Liver (tissue), 9 donors: Measurements from ENCODE around the gene MYH2. TPM values are rescaled to one million over a fixed set of nuclear protein-coding genes. Genes with fewer than 3 reads are reported as not detected.

ENCODE experiments used
- DNase-seq: peaks from one replicate; pipeline ENCODE4 v3.0.0-alpha.2; 2017; ENCODE audit warnings: low spot score
- H3K27ac ChIP-seq, 2 donors: one replicate each; pipeline ENCODE4 v1.7.0; 2013; ENCODE audit warnings: inconsistent platforms in 2 of 2, low read length in 2 of 2, control low read depth in 1 of 2, low read depth in 1 of 2, mild to moderate bottlenecking in 1 of 2
- H3K27me3 ChIP-seq, 4 donors: one replicate each; pipeline versions ENCODE4 v1.6.1 to v1.7.0; 2013; ENCODE audit warnings: low read length in 3 of 4, inconsistent platforms in 1 of 4, mild to moderate bottlenecking in 1 of 4, moderate library complexity in 1 of 4; ENCODE audit not compliant: control insufficient read depth in 4 of 4, insufficient read depth in 4 of 4
- H3K36me3 ChIP-seq, 4 donors: one replicate each; pipeline versions ENCODE4 v1.6.1 to v1.7.0; 2013; ENCODE audit warnings: low read length in 3 of 4, mild to moderate bottlenecking in 3 of 4, low read depth in 1 of 4, moderate library complexity in 1 of 4; ENCODE audit not compliant: control insufficient read depth in 4 of 4, insufficient read depth in 3 of 4
- H3K4me1 ChIP-seq, 4 donors: one replicate each; pipeline versions ENCODE4 v1.6.1 to v1.7.0; 2013; ENCODE audit warnings: low read length in 3 of 4, mild to moderate bottlenecking in 3 of 4, moderate library complexity in 1 of 4; ENCODE audit not compliant: control insufficient read depth in 4 of 4, insufficient read depth in 4 of 4
- H3K4me3 ChIP-seq, 3 donors: one replicate each; pipeline versions ENCODE4 v1.6.1 to v1.7.0; 2013; ENCODE audit warnings: low read length in 3 of 3, control low read depth in 1 of 3, low read depth in 1 of 3, mild to moderate bottlenecking in 1 of 3
- H3K9ac ChIP-seq, 2 donors: one replicate each; pipeline ENCODE4 v1.7.0; 2013; ENCODE audit warnings: low read length in 2 of 2, mild to moderate bottlenecking in 2 of 2, moderate library complexity in 2 of 2, control low read depth in 1 of 2, low read depth in 1 of 2
- H3K9me3 ChIP-seq, 4 donors: one replicate each; pipeline versions ENCODE4 v1.6.1 to v1.7.0; 2013; ENCODE audit warnings: low read length in 3 of 4; ENCODE audit not compliant: control insufficient read depth in 4 of 4
- ATF3 ChIP-seq: IDR thresholded peaks from 2 replicates; pipeline ENCODE4 v1.6.1; 2016; ENCODE audit warnings: antibody characterized with exemption
- CTCF ChIP-seq: fragments of 150-350 bp; IDR thresholded peaks from 2 replicates; pipeline ENCODE4 v1.5.1; 2017; ENCODE audit warnings: improper control_type of control experiment, low read depth, low read length; ENCODE audit not compliant: missing input control
- EGR1 ChIP-seq, 2 donors: IDR thresholded peaks; 2 replicates each; pipeline ENCODE4 v1.6.1; 2016 to 2018; ENCODE audit warnings: antibody characterized with exemption in 2 of 2, low read depth in 2 of 2
- FOXA1 ChIP-seq: IDR thresholded peaks from 2 replicates; pipeline ENCODE4 v1.6.1; 2016; ENCODE audit warnings: antibody characterized with exemption
- FOXA2 ChIP-seq: IDR thresholded peaks from 2 replicates; pipeline ENCODE4 v1.6.1; 2016; ENCODE audit warnings: antibody characterized with exemption
- GABPA ChIP-seq, 2 donors: IDR thresholded peaks in 1 of 2; conservative IDR thresholded peaks in 1 of 2; 2 replicates each; pipeline ENCODE4 v1.6.1; 2016; ENCODE audit warnings: antibody characterized with exemption in 2 of 2, mild to moderate bottlenecking in 1 of 2, moderate library complexity in 1 of 2
- HNF4A ChIP-seq, 2 donors: conservative IDR thresholded peaks; 2 replicates each; pipeline ENCODE4 v1.6.1; 2016; ENCODE audit warnings: antibody characterized with exemption in 2 of 2, mild to moderate bottlenecking in 2 of 2
- HNF4G ChIP-seq: IDR thresholded peaks from 2 replicates; pipeline ENCODE4 v1.6.1; 2016; ENCODE audit warnings: antibody characterized with exemption
- JUND ChIP-seq, 2 donors: IDR thresholded peaks; 2 replicates each; pipeline ENCODE4 v1.6.1; 2016; ENCODE audit warnings: antibody characterized with exemption in 2 of 2
- MAX ChIP-seq: IDR thresholded peaks from 2 replicates; pipeline ENCODE4 v1.6.1; 2016; ENCODE audit warnings: antibody characterized with exemption
- NR2F2 ChIP-seq: IDR thresholded peaks from 2 replicates; pipeline ENCODE4 v1.6.1; 2016; ENCODE audit warnings: antibody characterized with exemption
- RAD21 ChIP-seq, 2 donors: IDR thresholded peaks; 2 replicates each; pipeline ENCODE4 v1.6.1; 2016; ENCODE audit warnings: antibody characterized with exemption in 2 of 2, mild to moderate bottlenecking in 2 of 2
- REST ChIP-seq: IDR thresholded peaks from 2 replicates; pipeline ENCODE4 v1.6.1; 2016; ENCODE audit warnings: antibody characterized with exemption, mild to moderate bottlenecking
- RXRA ChIP-seq, 2 donors: IDR thresholded peaks; 2 replicates each; pipeline ENCODE4 v1.6.1; 2017 to 2018; ENCODE audit warnings: antibody characterized with exemption in 2 of 2, mild to moderate bottlenecking in 1 of 2
- SP1 ChIP-seq: IDR thresholded peaks from 2 replicates; pipeline ENCODE4 v1.6.1; 2018; ENCODE audit warnings: antibody characterized with exemption, mild to moderate bottlenecking
- TAF1 ChIP-seq: conservative IDR thresholded peaks from 2 replicates; pipeline ENCODE4 v1.6.1; 2016; ENCODE audit warnings: antibody characterized with exemption, mild to moderate bottlenecking
- YY1 ChIP-seq: IDR thresholded peaks from 2 replicates; pipeline ENCODE4 v1.6.1; 2016; ENCODE audit warnings: antibody characterized with exemption, mild to moderate bottlenecking
- ZBTB33 ChIP-seq: IDR thresholded peaks from 2 replicates; pipeline ENCODE4 v1.6.1; 2016; ENCODE audit warnings: antibody characterized with exemption
- WGBS: extraction: QIAGEN DNeasy Blood & Tissue Kit; methylation state at CpG from one replicate; pipeline ENCODE4 v1.1.7; 2013; 5-methylcytosine and 5-hydroxymethylcytosine counted together
- polyA plus RNA-seq, 2 donors: library from polyadenylated mRNA; stranded (reverse) in 1 of 2; unstranded in 1 of 2; fragments of 200-250 nt in 1 of 2; fragments of >200 nt in 1 of 2; fragmentation: Nextera tagmentation in 1 of 2; extraction: Ambion mirVana in 1 of 2; gene quantifications; one replicate each; pipeline versions ENCODE4 v1.2.1 to v1.2.3, GENCODE V29; 2013 to 2015
- total RNA-seq, 2 donors: library from RNA; depleted of rRNA; stranded (reverse); fragments of >200 nt; gene quantifications; one replicate each; pipeline ENCODE4 v1.2.3, GENCODE V29; 2014
- donor health status: healthy.
- donor health status: healthy.
- donor health status: healthy.
- donor health status: healthy.
- donor health status: healthy.

Gene MYH2
- total RNA-seq (under 1 TPM; under 0.01 to 0.23 TPM), polyA plus RNA-seq (not detected)

- no peak for TF ChIP-seq YY1
- TF ChIP-seq SP1, result no peak
- no peak for TF ChIP-seq RAD21 (IDR thresholded peaks at IDR 0.05)
- no peak for TF ChIP-seq HNF4A (conservative IDR thresholded peaks at IDR 0.05)
- no peak for TF ChIP-seq TAF1
- no peak for TF ChIP-seq EGR1 (IDR thresholded peaks at IDR 0.05; ENCODE audit: low read depth in 2 of 2)
- TF ChIP-seq FOXA1, result no peak
- no peak for TF ChIP-seq CTCF
- no peak for TF ChIP-seq JUND (IDR thresholded peaks at IDR 0.05)
- no peak for TF ChIP-seq NR2F2
- TF ChIP-seq ZBTB33, result no peak
- H3K4me3 ChIP-seq, result no peak within 1 kb of the TSS
- no peaks in the 10 kb centered on the region for H3K27me3 ChIP-seq
- no peak within 1 kb of the TSS for H3K9ac ChIP-seq
- H3K36me3 ChIP-seq, result no peaks in the 10 kb centered on the region
- no peaks in the 10 kb centered on the region for H3K4me1 ChIP-seq
- DNase-seq, result no peak
- H3K9me3 ChIP-seq, result no peaks in the 10 kb centered on the region
- no peak within 1 kb of the TSS for H3K27ac ChIP-seq
- WGBS, result 49% methylated on average over 9 of the region's 9 CpGs
Observed at GRCh38 chr17:10549096-10549842, at the start of gene MYH2. Gene MYH2 (minus strand): TSS chr17:10549658. CDS start chr17:10547920, 1,738 bp downstream.

- DNase-seq, result no peak
- 66% methylated on average over 2 of the region's 2 CpGs for WGBS
- Histone ChIP-seq H3K4me3 (no peak overlapping the region), H3K36me3 (no peaks in the 10 kb centered on the region), H3K9me3 (peaks cover 0 to 7% (median under 1%) of the 10 kb centered on the region in 4 donors), H3K27me3 (peaks cover 0 to 4% (median 2%) of the 10 kb centered on the region in 4 donors), H3K4me1 (no peaks in the 10 kb centered on the region), H3K9ac (no peak overlapping the region), H3K27ac (no peak overlapping the region)
- no peak for TF ChIP-seq YY1
- TF ChIP-seq FOXA2, result no peak
- TF ChIP-seq FOXA1, result no peak
- TF ChIP-seq REST, result no peak
- no peak for TF ChIP-seq CTCF
- no peak for TF ChIP-seq GABPA (IDR thresholded peaks at IDR 0.05 in 1 of 2, conservative IDR thresholded peaks at IDR 0.05 in 1 of 2)
- TF ChIP-seq RAD21 (IDR thresholded peaks at IDR 0.05), result no peak
- no peak for TF ChIP-seq NR2F2
- TF ChIP-seq HNF4G, result no peak
- TF ChIP-seq ATF3, result no peak
- no peak for TF ChIP-seq EGR1 (IDR thresholded peaks at IDR 0.05; ENCODE audit: low read depth in 2 of 2)
- TF ChIP-seq ZBTB33, result no peak
- no peak for TF ChIP-seq JUND (IDR thresholded peaks at IDR 0.05)
- TF ChIP-seq RXRA (IDR thresholded peaks at IDR 0.05), result no peak
- no peak for TF ChIP-seq MAX
- TF ChIP-seq TAF1, result no peak
- no peak for TF ChIP-seq HNF4A (conservative IDR thresholded peaks at IDR 0.05)
- no peak for TF ChIP-seq SP1
Observed at GRCh38 chr17:10598621-10599020, 49.2 kb upstream of the MYH2 start.
